ENCODE measurements around the gene CDYL. TPM values are rescaled to one million over a fixed set of nuclear protein-coding genes. Genes with fewer than 3 reads are reported as not detected.

Gene CDYL
- total RNA-seq, 4 donors from 2014 or later = 42.2 to 70.6 (median 49.0) TPM

DNA sequence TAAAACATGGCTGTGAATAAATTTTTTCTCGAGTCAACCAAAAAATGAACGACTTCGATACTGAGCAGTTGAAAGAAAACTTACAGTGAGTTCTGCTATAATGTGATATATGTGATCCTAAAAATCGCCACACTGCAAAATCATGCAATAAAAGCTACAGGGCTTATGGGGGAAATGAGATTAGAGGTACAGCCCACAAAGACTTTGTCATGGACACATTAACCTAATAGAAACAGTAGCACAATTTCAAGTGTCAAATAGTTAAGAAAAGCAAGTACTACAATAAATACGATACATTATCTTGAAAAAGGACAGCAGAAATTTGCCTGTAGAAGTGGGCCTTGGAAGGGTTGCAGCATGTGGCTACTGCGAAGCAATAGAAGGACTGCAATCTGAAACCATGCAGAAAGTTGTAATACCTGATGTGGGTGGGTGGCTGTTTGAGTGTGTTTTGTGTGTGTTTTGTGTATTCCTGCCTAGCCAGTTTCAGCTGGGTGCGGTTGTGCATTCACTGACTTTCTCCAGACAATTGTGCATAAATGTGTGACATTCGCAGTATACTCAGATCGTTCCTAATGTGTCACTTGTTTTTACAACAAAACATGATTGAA lies 148.6 kb downstream of the CDYL start:
- no peak for DNase-seq (ENCODE audit: low spot score in 2 of 2)
- 91% methylated on average over 9 of the region's 9 CpGs for WGBS
- TF ChIP-seq POLR2AphosphoS5 (IDR thresholded peaks at IDR 0.05) = no peak
- no peak for TF ChIP-seq EP300 (IDR thresholded peaks at IDR 0.05)
- TF ChIP-seq POLR2A (IDR thresholded peaks at IDR 0.05) = no peak
- TF ChIP-seq, protein P1, sequence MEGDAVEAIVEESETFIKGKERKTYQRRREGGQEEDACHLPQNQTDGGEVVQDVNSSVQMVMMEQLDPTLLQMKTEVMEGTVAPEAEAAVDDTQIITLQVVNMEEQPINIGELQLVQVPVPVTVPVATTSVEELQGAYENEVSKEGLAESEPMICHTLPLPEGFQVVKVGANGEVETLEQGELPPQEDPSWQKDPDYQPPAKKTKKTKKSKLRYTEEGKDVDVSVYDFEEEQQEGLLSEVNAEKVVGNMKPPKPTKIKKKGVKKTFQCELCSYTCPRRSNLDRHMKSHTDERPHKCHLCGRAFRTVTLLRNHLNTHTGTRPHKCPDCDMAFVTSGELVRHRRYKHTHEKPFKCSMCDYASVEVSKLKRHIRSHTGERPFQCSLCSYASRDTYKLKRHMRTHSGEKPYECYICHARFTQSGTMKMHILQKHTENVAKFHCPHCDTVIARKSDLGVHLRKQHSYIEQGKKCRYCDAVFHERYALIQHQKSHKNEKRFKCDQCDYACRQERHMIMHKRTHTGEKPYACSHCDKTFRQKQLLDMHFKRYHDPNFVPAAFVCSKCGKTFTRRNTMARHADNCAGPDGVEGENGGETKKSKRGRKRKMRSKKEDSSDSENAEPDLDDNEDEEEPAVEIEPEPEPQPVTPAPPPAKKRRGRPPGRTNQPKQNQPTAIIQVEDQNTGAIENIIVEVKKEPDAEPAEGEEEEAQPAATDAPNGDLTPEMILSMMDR (IDR thresholded peaks at IDR 0.05) = no peak
- Histone ChIP-seq H3K9me3 (no peaks in the 10 kb centered on the region), H3K27me3 (no peaks in the 10 kb centered on the region), H3K36me3 (no peaks in the 10 kb centered on the region), H3K27ac (no peak overlapping the region), H3K4me3 (no peak overlapping the region), H3K4me1 (peaks cover 8% of the 10 kb centered on the region)

DNA sequence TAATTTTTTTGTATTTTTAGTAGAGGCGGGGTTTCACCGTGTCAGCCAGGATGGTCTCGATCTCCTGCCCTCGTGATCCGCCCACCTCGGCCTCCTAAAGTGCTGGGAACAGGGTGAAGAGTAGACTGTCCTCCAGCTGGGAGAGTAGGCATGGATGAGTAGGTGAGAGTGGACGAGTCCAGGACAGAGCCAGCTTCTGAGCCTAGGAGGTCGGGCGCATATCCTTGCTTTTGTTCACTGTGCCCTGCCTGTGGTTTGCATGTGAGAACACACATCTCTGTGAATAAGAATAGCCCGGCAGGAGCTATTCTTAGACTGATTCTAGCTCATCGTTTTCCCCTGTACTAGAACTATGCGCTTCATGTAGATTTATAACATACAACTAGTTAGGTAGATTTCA lies 149.4 kb downstream of the CDYL start:
- H3K4me3 ChIP-seq = no peak overlapping the region
- no peaks in the 10 kb centered on the region for H3K27me3 ChIP-seq
- no peak overlapping the region for H3K27ac ChIP-seq
- no peaks in the 10 kb centered on the region for H3K36me3 ChIP-seq
- H3K9me3 ChIP-seq = no peaks in the 10 kb centered on the region
- H3K4me1 ChIP-seq = peaks cover 8% of the 10 kb centered on the region
- no peak for DNase-seq (ENCODE audit: low spot score in 2 of 2)
- TF ChIP-seq, protein P1 (IDR thresholded peaks at IDR 0.05) = no peak
- TF ChIP-seq POLR2A (IDR thresholded peaks at IDR 0.05) (no peak), POLR2AphosphoS5 (IDR thresholded peaks at IDR 0.05) (no peak), EP300 (IDR thresholded peaks at IDR 0.05) (no peak)
- 93% methylated on average over 12 of the region's 12 CpGs for WGBS

DNA sequence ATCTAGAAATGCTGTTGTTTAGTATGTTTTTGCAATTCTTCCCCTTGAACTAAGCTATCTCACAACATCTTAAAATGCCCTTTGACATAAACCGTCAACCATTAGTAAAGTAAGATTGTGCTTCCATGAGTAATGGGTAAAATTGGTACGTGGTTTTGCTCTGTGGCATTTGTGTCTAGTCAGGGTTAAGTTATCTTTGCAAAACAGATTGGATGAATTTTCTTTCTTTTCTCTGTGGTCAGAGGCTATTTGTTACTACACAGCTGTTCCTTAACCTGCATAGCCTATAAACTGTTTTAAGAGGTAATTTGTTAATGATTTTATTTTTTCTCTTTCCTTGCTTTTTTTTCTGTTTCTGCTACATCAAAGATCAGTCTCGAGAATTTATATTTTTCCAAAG lies 152.2 kb downstream of the CDYL start:
- H3K27me3 ChIP-seq = no peaks in the 10 kb centered on the region
- H3K9me3 ChIP-seq = no peaks in the 10 kb centered on the region
- no peak for DNase-seq (ENCODE audit: low spot score in 2 of 2)
- H3K27ac ChIP-seq = no peak overlapping the region
- peaks cover 15% of the 10 kb centered on the region for H3K4me1 ChIP-seq
- 90% methylated on average over 3 of the region's 3 CpGs for WGBS
- no peak overlapping the region for H3K4me3 ChIP-seq
- H3K36me3 ChIP-seq = no peaks in the 10 kb centered on the region
- TF ChIP-seq EP300 (IDR thresholded peaks at IDR 0.05) (no peak), POLR2AphosphoS5 (IDR thresholded peaks at IDR 0.05) (no peak), POLR2A (IDR thresholded peaks at IDR 0.05) (no peak)
- TF ChIP-seq, protein P1 (IDR thresholded peaks at IDR 0.05) = no peak

DNA sequence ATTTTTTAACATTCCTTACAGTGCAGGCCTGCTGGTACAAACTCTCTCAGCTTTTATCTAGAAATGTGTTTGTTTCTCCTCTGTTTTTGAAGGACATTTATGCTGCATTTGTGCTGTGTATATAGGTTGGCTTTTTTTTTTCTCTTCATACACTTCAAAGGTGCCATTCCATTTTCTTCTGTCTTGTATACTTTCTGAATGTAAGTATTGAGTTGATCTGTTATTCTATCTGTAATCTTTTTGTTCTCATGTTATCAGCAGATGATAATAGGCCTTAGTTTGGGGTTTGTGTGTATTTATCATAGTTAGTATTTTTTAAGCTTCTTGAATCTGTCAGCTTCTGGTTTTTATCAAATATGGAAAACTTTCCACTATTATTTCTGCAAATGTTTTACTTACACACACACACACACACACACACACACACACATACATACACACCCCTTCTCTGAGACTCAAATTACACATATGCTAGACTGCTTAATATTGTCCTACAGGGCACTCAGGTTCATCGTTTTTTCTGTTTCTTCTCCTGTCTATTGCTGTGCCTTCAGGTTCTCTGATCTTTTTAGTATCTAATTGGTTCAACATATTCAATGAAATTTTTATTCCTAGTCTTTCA lies 153.0 kb downstream of the CDYL start:
- peaks cover 15% of the 10 kb centered on the region for H3K4me1 ChIP-seq
- H3K27ac ChIP-seq = no peak overlapping the region
- no peaks in the 10 kb centered on the region for H3K9me3 ChIP-seq
- H3K4me3 ChIP-seq = no peak overlapping the region
- 86% methylated on average over 1 of the region's 1 CpG for WGBS
- no peaks in the 10 kb centered on the region for H3K36me3 ChIP-seq
- H3K27me3 ChIP-seq = no peaks in the 10 kb centered on the region
- no peak for DNase-seq (ENCODE audit: low spot score in 2 of 2)
- TF ChIP-seq POLR2AphosphoS5 (IDR thresholded peaks at IDR 0.05) = no peak
- no peak for TF ChIP-seq EP300 (IDR thresholded peaks at IDR 0.05)
- TF ChIP-seq POLR2A (IDR thresholded peaks at IDR 0.05) = no peak
- TF ChIP-seq, protein P1 (IDR thresholded peaks at IDR 0.05) = no peak

DNA sequence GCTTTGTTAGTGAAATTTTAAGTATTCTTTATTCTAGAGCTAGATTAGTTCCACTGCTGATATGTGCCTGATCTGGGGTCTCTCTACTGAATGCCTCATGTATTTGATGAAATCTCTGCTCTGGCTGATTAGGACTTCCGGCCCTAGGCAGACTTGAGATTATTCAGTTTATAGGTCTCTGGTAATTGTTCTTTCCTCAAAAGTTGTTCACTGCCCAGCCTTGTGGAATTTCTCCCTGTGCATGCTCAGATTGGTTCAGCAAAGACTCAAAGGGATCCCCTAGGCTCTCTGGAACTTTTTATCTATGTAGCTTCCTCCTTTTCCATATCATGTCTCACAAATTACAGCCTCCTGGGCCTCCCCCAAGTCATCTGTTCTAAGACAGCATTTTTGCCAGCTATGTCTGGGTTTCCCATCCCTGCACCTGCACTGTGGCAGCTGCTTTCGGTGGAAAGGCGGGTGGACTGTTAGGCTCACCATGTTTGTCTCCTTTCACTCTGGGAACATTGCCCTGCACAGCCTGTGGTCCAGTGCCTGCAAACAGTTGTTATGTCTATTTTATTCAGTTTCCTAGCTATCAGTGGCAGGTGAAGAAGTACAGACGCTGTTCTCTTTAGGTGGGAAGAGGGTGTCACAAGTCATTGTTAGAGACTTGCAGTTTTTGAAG lies 154.0 kb downstream of the CDYL start:
- H3K4me3 ChIP-seq = no peak overlapping the region

More for the DNA sequence above, 154.0 kb downstream of the CDYL start:
- WGBS = 93% methylated on average over 4 of the region's 4 CpGs
- DNase-seq (ENCODE audit: low spot score in 2 of 2) = no peak
- H3K27ac ChIP-seq = no peak overlapping the region
- no peak for TF ChIP-seq POLR2AphosphoS5 (IDR thresholded peaks at IDR 0.05)
- no peak for TF ChIP-seq EP300 (IDR thresholded peaks at IDR 0.05)
- TF ChIP-seq POLR2A (IDR thresholded peaks at IDR 0.05) = no peak
- TF ChIP-seq, protein P1 (IDR thresholded peaks at IDR 0.05) = no peak
- no peaks in the 10 kb centered on the region for H3K27me3 ChIP-seq
- H3K9me3 ChIP-seq = no peaks in the 10 kb centered on the region
- H3K4me1 ChIP-seq = peaks cover 15% of the 10 kb centered on the region
- no peaks in the 10 kb centered on the region for H3K36me3 ChIP-seq

All from suprapubic skin (tissue), 4 donors.